HepG2 (cell line): ENCODE results near the gene FAM32A. TPM values are rescaled to one million over a fixed set of nuclear protein-coding genes. Genes with fewer than 3 reads are reported as not detected.

Experiments used
- ATAC-seq: fragments of 200-7000 bp; cut with Tn5 transposase; 3 replicates; pipeline ENCODE4 v1.9.1; 2020; ENCODE audit warnings: mild to moderate bottlenecking, moderate library complexity
- BruUV-seq: library from RNA; stranded (reverse); fragments of 400-500 nt; replicated peaks from 2 replicates; lab custom pipeline; 2021; lab: Mats Ljungman, UMichigan
- CTCF ChIA-PET: fragments of 300-600 bp; formaldehyde crosslinking; extraction: SDS; loops from one replicate; lab custom pipeline; 2021; ENCODE audit warnings: low total read pairs, inconsistent platforms, low intra/inter-chr PET ratio; lab: Yijun Ruan, JAX
- POLR2A ChIA-PET: fragments of 350-600 bp; sonication (Branson Sonifier 250); formaldehyde crosslinking; loops from one replicate; lab custom pipeline; 2020; ENCODE audit warnings: antibody characterized with exemption, inconsistent platforms; lab: Yijun Ruan, JAX
- DNase-seq: peaks from one replicate; pipeline ENCODE4 v3.0.0-alpha.2; 2015; ENCODE audit warnings: low spot score
- FAIRE-seq: peaks from 3 replicates; lab custom pipeline; 2011; peaks lifted over from hg19 to GRCh38; lab: Jason Lieb, UNC
- H2AFZ ChIP-seq: one replicate; pipeline ENCODE4 v1.6.1; 2011; ENCODE audit warnings: low read length, inconsistent platforms
- H3K27ac ChIP-seq: fragments of 300-600 bp; 3 replicates; pipeline ENCODE4 v1.8.0; 2011; ENCODE audit warnings: mixed run types, mild to moderate bottlenecking, mixed read lengths, low read length, inconsistent platforms; ENCODE audit not compliant: insufficient read depth; ENCODE audit errors: extremely low read length
- H3K27me3 ChIP-seq, 2 experiments: fragments of 200-600 bp in 1 of 2; 2 replicates in 1 of 2; 3 replicates in 1 of 2; pipeline versions ENCODE4 v1.6.0 to v1.8.0; 2011; ENCODE audit warnings: low read length in 2 of 2, mild to moderate bottlenecking in 2 of 2, moderate library complexity in 2 of 2, inconsistent platforms in 1 of 2; ENCODE audit not compliant: insufficient read depth in 2 of 2, control insufficient read depth in 1 of 2
- H3K36me3 ChIP-seq, 2 experiments: fragments of 200-600 bp in 1 of 2; replicated peaks in 1 of 2; 2 replicates in 1 of 2; 3 replicates in 1 of 2; pipeline versions ENCODE4 v1.5.1 to v1.8.0; 2011; ENCODE audit warnings: low read length in 2 of 2, inconsistent platforms in 1 of 2; ENCODE audit not compliant: insufficient read depth in 2 of 2, control insufficient read depth in 1 of 2
- H3K4me1 ChIP-seq: 2 replicates; pipeline ENCODE4 v1.5.1; 2012; ENCODE audit warnings: low read length, inconsistent platforms; ENCODE audit not compliant: insufficient read depth
- H3K4me2 ChIP-seq: 2 replicates; pipeline ENCODE4 v1.6.0; 2011; ENCODE audit warnings: low read depth, low read length, inconsistent platforms
- H3K4me3 ChIP-seq, 3 experiments: fragments of 200-600 bp in 1 of 3; sonication (generic), shearing (Covaris generic) in 1 of 3; replicated peaks in 1 of 3; 2 replicates each; pipeline ENCODE4 v1.5.1; 2011 to 2016; ENCODE audit warnings: low read length in 3 of 3, inconsistent platforms in 2 of 3, low read depth in 2 of 3, mild to moderate bottlenecking in 2 of 3, control low read depth in 1 of 3, mixed read lengths in 1 of 3; ENCODE audit not compliant: insufficient read depth in 1 of 3
- H3K79me2 ChIP-seq: one replicate; pipeline ENCODE4 v1.6.1; 2011; ENCODE audit warnings: low read length, inconsistent platforms; ENCODE audit not compliant: insufficient read depth
- H3K9ac ChIP-seq: 2 replicates; pipeline ENCODE4 v1.6.0; 2011; ENCODE audit warnings: mild to moderate bottlenecking, low read depth, low read length, inconsistent platforms; ENCODE audit not compliant: insufficient read depth
- H3K9me3 ChIP-seq: 2 replicates; pipeline ENCODE4 v1.5.1; 2012; ENCODE audit warnings: mild to moderate bottlenecking, low read length
- H4K20me1 ChIP-seq: 2 replicates; pipeline ENCODE4 v1.6.0; 2011; ENCODE audit warnings: inconsistent platforms, mild to moderate bottlenecking, low read length, moderate library complexity; ENCODE audit not compliant: insufficient read depth
- SNAI1 ChIP-seq: sonication (generic); formaldehyde crosslinking; IDR thresholded peaks from 2 replicates; pipeline ENCODE4 v1.5.0; 2020; ENCODE audit warnings: mild to moderate bottlenecking, missing genetic modification reagents, borderline replicate concordance
- ZBTB21 ChIP-seq: sonication (generic); formaldehyde crosslinking; IDR thresholded peaks from 2 replicates; pipeline ENCODE4 v1.4.0; 2020; ENCODE audit warnings: missing genetic modification reagents
- ZBTB7B ChIP-seq: sonication (generic); formaldehyde crosslinking; IDR thresholded peaks from 2 replicates; pipeline ENCODE4 v1.4.0; 2020; ENCODE audit warnings: missing genetic modification reagents
- ZNF616 ChIP-seq: sonication (generic); formaldehyde crosslinking; IDR thresholded peaks from 2 replicates; pipeline ENCODE4 v1.5.0; 2020; ENCODE audit warnings: low read depth, mild to moderate bottlenecking, missing genetic modification reagents
- ZNF652 ChIP-seq: IDR thresholded peaks from 2 replicates; pipeline ENCODE4 v1.6.1; 2016; ENCODE audit warnings: low read depth, borderline replicate concordance
- WGBS: methylation state at CpG from one replicate; pipeline ENCODE4 v1.1.6; 2017; ENCODE audit warnings: low lambda C conversion rate; 5-methylcytosine and 5-hydroxymethylcytosine counted together
- in situ Hi-C: cut with HindIII; loops from 2 replicates; pipeline ENCODE4 v1.10.0; 2017; ENCODE audit warnings: low pct_unique_long_range_greater_than_20kb; ENCODE audit not compliant: extremely low pct_ligation_motif_present
- intact Hi-C: fragments of 100-400 bp; cut with micrococcal nuclease; formaldehyde crosslinking; loops from one replicate; pipeline ENCODE4 v1.10.0; 2022; ENCODE audit not compliant: unreplicated experiment
- polyA plus RNA-seq, 8 experiments: library from polyadenylated mRNA; depleted of rRNA in 3 of 8; stranded (reverse) in 7 of 8; unstranded in 1 of 8; fragments of >200 nt; fragmentation: Illumina TruSeq in 4 of 8; extraction: Trizol in 4 of 8; gene quantifications; 2 replicates each; pipeline versions ENCODE4 v1.2.1 to v1.2.3, GENCODE V29; 2011 to 2016; ENCODE audit warnings: low read depth in 4 of 8, missing spikeins in 1 of 8, mixed read lengths in 1 of 8; ENCODE audit not compliant: insufficient read depth in 1 of 8
- total RNA-seq, 5 experiments: library from RNA; depleted of rRNA; stranded (reverse); fragments of >200 nt; fragmentation: Illumina TruSeq; extraction: Trizol; gene quantifications; 2 replicates each; pipeline ENCODE4 v1.2.3, GENCODE V29; 2016; ENCODE audit warnings: low read depth in 1 of 5

The FAM32A gene
- total and polyA plus RNA-seq, 2 of the 13 experiments (the other 11 are each of a cell fraction or from before 2014, with no cell fraction given): 85.8 to 86.2 TPM

DNA sequence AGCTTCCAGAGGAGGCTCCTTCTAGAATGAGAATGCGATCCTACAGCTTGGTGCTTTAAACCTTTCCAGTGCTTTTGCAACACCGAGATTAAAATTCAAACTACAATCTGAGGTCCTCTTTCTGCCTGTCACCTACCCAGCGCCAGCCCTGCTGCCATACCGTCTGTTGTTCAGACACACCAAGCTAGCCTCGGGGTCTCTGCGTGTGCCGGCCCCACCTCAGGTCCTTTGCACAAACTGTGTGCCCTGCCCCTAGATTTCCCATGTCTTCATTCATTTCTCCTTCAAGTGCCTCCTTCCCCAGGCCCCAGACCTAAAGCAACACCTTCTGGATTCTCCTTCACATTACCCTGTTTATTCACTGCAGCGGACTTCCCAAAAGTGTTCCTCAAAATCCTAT lies 30.7 kb upstream of the FAM32A start:
- no peaks in the 10 kb centered on the region for H3K9me3 ChIP-seq
- H3K4me2 ChIP-seq: no peak overlapping the region
- H3K79me2 ChIP-seq: no peaks in the 10 kb centered on the region
- CTCF ChIA-PET: no interaction called here
- H3K27me3 ChIP-seq: no peaks in the 10 kb centered on the region
- no peak for FAIRE-seq
- no peak overlapping the region for H3K9ac ChIP-seq
- ATAC-seq: no peak
- in situ Hi-C loops (loop anchor here (25.0 kb wide), 1 partner anchor 517 kb away; the partner anchor contains the start of gene CYP4F3), intact Hi-C loops (no loop called here)
- no peak overlapping the region for H3K27ac ChIP-seq
- no peak overlapping the region for H3K4me3 ChIP-seq
- no peaks in the 10 kb centered on the region; a peak in 1 of 5 replicates for H3K36me3 ChIP-seq
- 89% methylated on average over 7 of the region's 8 CpGs for whole genome bisulfite sequencing
- TF ChIP-seq ZBTB21 (CRISPR knock-in tag) (no peak), ZNF652 (CRISPR knock-in tag) (no peak)
- no peaks in the 10 kb centered on the region for H3K4me1 ChIP-seq
- POLR2A ChIA-PET: no interaction called here
- H2AFZ ChIP-seq: no peak overlapping the region
- no peaks in the 10 kb centered on the region for H4K20me1 ChIP-seq
- DNase-seq: no peak
- no TSS peak for BruUV-seq

DNA sequence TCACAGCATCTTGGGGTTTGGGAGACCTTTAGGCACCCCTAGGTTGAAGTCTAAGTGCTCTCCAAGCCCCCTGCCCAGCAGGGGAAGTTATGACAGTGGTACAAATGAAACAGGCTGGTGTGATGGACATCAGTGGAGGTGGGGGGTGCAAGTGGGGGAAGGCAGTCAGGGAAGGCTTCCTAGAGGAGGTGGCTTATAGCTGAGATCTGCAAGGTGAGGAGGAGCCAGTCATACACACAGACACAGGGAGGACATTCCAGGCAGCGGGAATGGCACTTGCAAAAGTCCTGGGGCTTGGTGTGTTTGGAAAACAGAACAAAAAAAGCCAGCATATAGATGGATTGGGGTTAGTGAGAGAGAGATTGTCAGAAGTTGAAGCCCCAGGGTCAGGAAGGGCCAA lies 30.1 kb upstream of the FAM32A start:
- FAIRE-seq: no peak
- H2AFZ ChIP-seq: no peak overlapping the region
- no peak overlapping the region for H3K27ac ChIP-seq
- no peaks in the 10 kb centered on the region for H3K27me3 ChIP-seq
- no peaks in the 10 kb centered on the region for H3K9me3 ChIP-seq
- POLR2A ChIA-PET: no interaction called here
- no peaks in the 10 kb centered on the region for H3K4me1 ChIP-seq
- CTCF ChIA-PET: no interaction called here
- in situ Hi-C loops: loop anchor here (25.0 kb wide), 1 partner anchor 518 kb away; the partner anchor contains the start of gene CYP4F3
- H3K79me2 ChIP-seq: no peaks in the 10 kb centered on the region
- BruUV-seq: no TSS peak
- TF ChIP-seq ZNF616 (CRISPR knock-in tag) (no peak), SNAI1 (no peak), ZBTB7B (CRISPR knock-in tag) (no peak)
- no peak overlapping the region for H3K9ac ChIP-seq
- DNase-seq: no peak
- intact Hi-C loops: no loop called here
- no peaks in the 10 kb centered on the region for H4K20me1 ChIP-seq
- no peak for ATAC-seq
- H3K4me3 ChIP-seq: no peak overlapping the region
- H3K4me2 ChIP-seq: no peak overlapping the region
- no peaks in the 10 kb centered on the region; a peak in 1 of 5 replicates for H3K36me3 ChIP-seq
- WGBS: 94% methylated on average over 1 of the region's 1 CpG
